Measurements from ENCODE around the gene SPINK7.

DNA sequence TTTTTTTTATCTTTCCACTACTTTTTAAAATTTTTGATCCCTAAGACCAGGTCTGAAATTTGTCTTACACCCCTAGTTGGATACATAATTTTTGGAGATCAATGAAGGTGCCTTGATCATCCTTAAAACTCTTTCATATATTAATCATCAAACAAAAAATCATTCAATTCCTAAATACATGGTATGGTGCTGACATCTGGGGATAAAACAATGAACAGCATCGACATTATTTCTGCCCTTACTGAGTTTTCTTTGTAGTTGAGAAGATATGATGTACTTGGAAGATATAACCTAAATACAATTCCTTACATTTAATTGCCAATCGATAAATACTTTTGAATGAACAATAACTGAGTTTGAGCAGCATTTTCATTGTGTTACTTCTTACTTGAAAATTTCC is 41.4 kb downstream of the SPINK7 start:
- TF ChIP-seq CTCF (conservative IDR thresholded peaks at IDR 0.05) (peak; percentile 49), EZH2 (IDR thresholded peaks at IDR 0.05; ENCODE audit: low read depth) (no peak)
